ENCODE measurements around the gene TMEM39B. TPM values are rescaled to one million over a fixed set of nuclear protein-coding genes. Genes with fewer than 3 reads are reported as not detected.
A peak's percentile ranks its signal among the peaks of the same experiment; 100 is the strongest.

Gene TMEM39B
- total RNA-seq, 4 donors from 2014 or later, result 3.7 to 13.2 (median 7.3) TPM

DNA sequence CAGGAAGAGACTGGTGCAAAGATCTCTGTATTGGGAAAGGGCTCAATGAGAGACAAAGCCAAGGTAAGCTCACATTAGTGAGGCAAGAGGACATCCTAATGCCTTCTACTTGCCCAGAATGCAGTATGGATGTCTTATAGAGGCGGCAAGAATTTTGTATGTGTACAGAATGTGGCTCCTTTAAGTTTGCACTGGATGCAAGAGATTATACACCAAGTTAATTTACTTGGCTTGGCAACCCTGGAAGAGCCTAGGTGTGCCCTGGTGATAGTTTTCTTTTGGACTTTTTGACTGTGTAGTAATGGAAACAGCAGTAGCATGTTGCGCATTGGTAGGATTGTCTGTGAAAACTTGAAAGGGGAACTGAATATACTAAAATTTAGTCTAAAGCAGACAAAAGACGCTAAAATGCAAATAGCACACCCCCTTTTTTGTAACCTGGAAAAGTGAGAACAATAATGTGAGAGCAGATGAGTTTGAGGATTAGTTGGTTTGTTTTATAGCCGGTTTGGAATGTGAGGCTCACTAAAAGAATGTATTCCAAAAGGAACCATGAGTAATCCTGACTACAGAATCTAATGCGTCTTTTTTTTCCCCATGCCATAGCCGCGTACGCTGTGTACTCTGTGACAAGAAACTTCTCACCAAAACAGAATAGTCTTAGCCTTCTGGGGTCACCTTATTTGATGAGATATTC, 41.0 kb upstream of the TMEM39B start:
- Histone ChIP-seq H3K9me3 (no peaks in the 10 kb centered on the region), H3K36me3 (peaks cover 0 to 53% (median 20%) of the 10 kb centered on the region in 3 donors), H3K27me3 (no peaks in the 10 kb centered on the region), H3K4me1 (peaks cover 0 to 55% (median 7%) of the 10 kb centered on the region in 4 donors), H3K27ac (peak overlapping the region in 1 of 4 donors; percentile 23), H3K4me3 (no peak overlapping the region)
- 66 to 67% methylated on average over 8 of the region's 8 CpGs for WGBS, 2 donors
- no peak for DNase-seq (ENCODE audit: low spot score in 2 of 2)
- TF ChIP-seq POLR2A (IDR thresholded peaks at IDR 0.05), result no peak
- TF ChIP-seq, protein P1, sequence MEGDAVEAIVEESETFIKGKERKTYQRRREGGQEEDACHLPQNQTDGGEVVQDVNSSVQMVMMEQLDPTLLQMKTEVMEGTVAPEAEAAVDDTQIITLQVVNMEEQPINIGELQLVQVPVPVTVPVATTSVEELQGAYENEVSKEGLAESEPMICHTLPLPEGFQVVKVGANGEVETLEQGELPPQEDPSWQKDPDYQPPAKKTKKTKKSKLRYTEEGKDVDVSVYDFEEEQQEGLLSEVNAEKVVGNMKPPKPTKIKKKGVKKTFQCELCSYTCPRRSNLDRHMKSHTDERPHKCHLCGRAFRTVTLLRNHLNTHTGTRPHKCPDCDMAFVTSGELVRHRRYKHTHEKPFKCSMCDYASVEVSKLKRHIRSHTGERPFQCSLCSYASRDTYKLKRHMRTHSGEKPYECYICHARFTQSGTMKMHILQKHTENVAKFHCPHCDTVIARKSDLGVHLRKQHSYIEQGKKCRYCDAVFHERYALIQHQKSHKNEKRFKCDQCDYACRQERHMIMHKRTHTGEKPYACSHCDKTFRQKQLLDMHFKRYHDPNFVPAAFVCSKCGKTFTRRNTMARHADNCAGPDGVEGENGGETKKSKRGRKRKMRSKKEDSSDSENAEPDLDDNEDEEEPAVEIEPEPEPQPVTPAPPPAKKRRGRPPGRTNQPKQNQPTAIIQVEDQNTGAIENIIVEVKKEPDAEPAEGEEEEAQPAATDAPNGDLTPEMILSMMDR (IDR thresholded peaks at IDR 0.05), result no peak
- no peak for TF ChIP-seq EP300 (IDR thresholded peaks at IDR 0.05)

DNA sequence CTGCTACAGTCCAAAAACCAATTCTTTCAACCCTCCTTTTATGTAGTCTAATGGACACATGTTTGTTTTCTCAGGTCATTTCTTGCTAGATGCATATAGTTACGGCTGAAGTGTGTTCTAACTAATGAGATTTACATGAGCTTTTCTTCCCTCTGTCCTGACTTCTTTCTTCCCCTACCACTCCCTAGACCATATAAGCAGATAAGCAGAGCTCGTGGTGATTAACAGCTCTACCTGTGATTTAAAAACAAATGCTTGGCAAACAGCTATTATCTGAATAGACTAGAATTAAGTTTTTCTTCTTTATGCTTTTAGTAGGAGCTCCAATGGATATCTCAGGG, 40.5 kb upstream of the TMEM39B start:
- Histone ChIP-seq H3K9me3 (no peaks in the 10 kb centered on the region), H3K4me3 (no peak overlapping the region), H3K27ac (peak overlapping the region in 1 of 4 donors; percentile 23), H3K36me3 (peaks cover 0 to 58% (median 20%) of the 10 kb centered on the region in 3 donors), H3K27me3 (no peaks in the 10 kb centered on the region), H3K4me1 (peaks cover 0 to 51% (median 7%) of the 10 kb centered on the region in 4 donors)
- TF ChIP-seq POLR2A (IDR thresholded peaks at IDR 0.05), result no peak
- TF ChIP-seq EP300 (IDR thresholded peaks at IDR 0.05), result no peak
- TF ChIP-seq, protein P1 (IDR thresholded peaks at IDR 0.05), result no peak
- DNase-seq (ENCODE audit: low spot score in 2 of 2), result no peak
- 77 to 78% methylated on average over 2 of the region's 2 CpGs for WGBS, 2 donors

DNA sequence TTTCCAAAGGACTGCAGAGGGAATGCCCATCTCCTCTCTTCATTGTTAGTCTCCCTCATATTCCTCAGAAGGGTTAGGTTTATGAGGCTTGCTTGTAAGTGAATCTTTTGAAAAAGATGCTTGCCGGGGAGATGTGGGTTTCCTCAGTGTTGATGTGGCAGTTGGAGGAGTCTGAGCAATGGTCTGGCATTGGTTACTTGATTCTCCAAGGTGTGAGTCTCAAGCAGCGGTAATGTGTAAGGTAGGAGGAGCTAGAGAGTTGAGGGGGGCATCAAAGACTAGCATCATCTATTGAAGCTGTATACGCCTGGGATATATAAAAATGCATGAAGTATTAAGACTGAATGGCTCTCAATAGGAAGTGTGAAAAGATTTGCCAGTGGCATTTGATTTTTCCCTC, 37.6 kb upstream of the TMEM39B start:
- Histone ChIP-seq H3K27ac (no peak overlapping the region), H3K4me3 (no peak overlapping the region), H3K9me3 (no peaks in the 10 kb centered on the region), H3K4me1 (peaks cover 0 to 45% (median 8%) of the 10 kb centered on the region in 4 donors), H3K27me3 (no peaks in the 10 kb centered on the region), H3K36me3 (peaks cover 0 to 87% (median 33%) of the 10 kb centered on the region in 3 donors)
- WGBS, 2 donors, result 76 to 79% methylated on average over 3 of the region's 3 CpGs
- TF ChIP-seq POLR2A (IDR thresholded peaks at IDR 0.05) (no peak), EP300 (IDR thresholded peaks at IDR 0.05) (no peak)
- TF ChIP-seq, protein P1 (IDR thresholded peaks at IDR 0.05), result no peak
- DNase-seq (ENCODE audit: low spot score in 2 of 2), result no peak

DNA sequence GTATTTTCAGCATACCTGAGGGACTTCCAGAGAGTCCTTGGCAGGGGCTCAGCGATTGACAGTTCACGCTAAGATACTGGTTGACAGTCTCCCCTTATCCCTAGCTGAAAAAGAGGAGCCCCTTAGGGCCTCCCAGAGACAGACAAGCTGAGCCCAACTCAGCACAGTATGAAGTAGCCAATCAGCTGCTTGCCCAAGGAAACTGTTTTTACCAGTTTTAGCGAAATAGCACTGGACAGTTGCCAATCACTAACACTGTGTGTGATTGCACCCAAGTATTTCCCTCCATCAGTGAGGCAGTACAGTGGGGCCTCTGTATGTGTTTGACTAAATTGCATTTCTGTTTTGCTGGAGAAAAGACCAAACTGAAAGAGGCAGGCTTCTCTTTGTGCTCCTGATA, 32.0 kb upstream of the TMEM39B start:
- Histone ChIP-seq H3K27ac (peak overlapping the region in 3 of 4 donors; percentile 36 to 86 (median 78)), H3K9me3 (no peaks in the 10 kb centered on the region), H3K27me3 (no peaks in the 10 kb centered on the region), H3K36me3 (peaks cover 0 to 68% (median 22%) of the 10 kb centered on the region in 3 donors), H3K4me1 (peaks cover 0 to 35% (median 8%) of the 10 kb centered on the region in 4 donors), H3K4me3 (no peak overlapping the region)
- TF ChIP-seq EP300 (IDR thresholded peaks at IDR 0.05), result peak in 1 of 2 donors; percentile 53
- TF ChIP-seq, protein P1 (IDR thresholded peaks at IDR 0.05), result no peak
- TF ChIP-seq POLR2A (IDR thresholded peaks at IDR 0.05), result no peak
- DNase-seq (ENCODE audit: low spot score in 2 of 2), result no peak
- WGBS, 2 donors, result 36 to 63% methylated on average over 3 of the region's 3 CpGs

DNA sequence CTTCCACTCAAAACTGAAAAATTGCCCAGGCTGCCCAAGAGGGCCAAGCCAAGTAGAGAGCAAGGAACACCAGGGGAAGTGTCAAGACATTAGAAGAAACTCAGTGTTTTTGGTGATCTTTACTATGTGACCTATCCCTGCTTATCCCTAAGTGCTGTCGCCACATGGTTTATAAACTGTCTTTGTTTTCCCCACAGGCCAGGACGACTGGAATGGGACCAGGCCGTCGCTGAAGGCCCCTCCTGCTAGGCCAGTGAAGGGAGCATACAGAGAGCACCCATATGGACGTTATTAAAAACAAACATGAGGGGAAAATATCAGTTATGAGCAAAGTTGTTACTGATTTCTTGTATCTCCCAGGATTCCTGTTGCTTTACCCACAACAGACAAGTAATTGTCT, 30.4 kb upstream of the TMEM39B start:
- H3K36me3 ChIP-seq, result peaks cover 0 to 58% (median 22%) of the 10 kb centered on the region in 3 donors
- H3K4me3 ChIP-seq, result no peak overlapping the region
- TF ChIP-seq EP300 (IDR thresholded peaks at IDR 0.05), result no peak
- TF ChIP-seq, protein P1 (IDR thresholded peaks at IDR 0.05), result no peak
- TF ChIP-seq POLR2A (IDR thresholded peaks at IDR 0.05), result no peak
- H3K4me1 ChIP-seq, result peaks cover 0 to 35% (median 8%) of the 10 kb centered on the region in 4 donors
- no peaks in the 10 kb centered on the region for H3K27me3 ChIP-seq
- H3K9me3 ChIP-seq, result no peaks in the 10 kb centered on the region
- no peak for DNase-seq (ENCODE audit: low spot score in 2 of 2)
- peak overlapping the region in 3 of 4 donors; percentile 6 to 86 (median 78) for H3K27ac ChIP-seq
- 29 to 42% methylated on average over 5 of the region's 5 CpGs for WGBS, 2 donors
